Measurements from ENCODE around the gene PTGDR2.

Gene PTGDR2

GRCh38 chr11:60863550-60864521 lies 8.1 kb upstream of the PTGDR2 start:
- Histone ChIP-seq H3K4me3 (ENCODE audit: low read length) (no peak overlapping the region), H3K27me3 (ENCODE audit: control insufficient read depth, insufficient read depth, low read length) (no peaks in the 10 kb centered on the region), H3K36me3 (ENCODE audit: control insufficient read depth, insufficient read depth, low read length) (no peaks in the 10 kb centered on the region), H3K9me3 (ENCODE audit: control insufficient read depth, low read length) (no peaks in the 10 kb centered on the region), H3K9ac (ENCODE audit: low read length) (no peak overlapping the region), H3K4me1 (ENCODE audit: control insufficient read depth, insufficient read depth, low read length) (no peaks in the 10 kb centered on the region)

GRCh38 chr11:60862171-60862570 lies 6.4 kb upstream of the PTGDR2 start:
- H3K9ac ChIP-seq (ENCODE audit: low read length), result no peak overlapping the region
- no peaks in the 10 kb centered on the region for H3K36me3 ChIP-seq (ENCODE audit: control insufficient read depth, insufficient read depth, low read length)
- H3K9me3 ChIP-seq (ENCODE audit: control insufficient read depth, low read length), result no peaks in the 10 kb centered on the region
- no peak overlapping the region for H3K4me3 ChIP-seq (ENCODE audit: low read length)
- H3K4me1 ChIP-seq (ENCODE audit: control insufficient read depth, insufficient read depth, low read length), result peaks cover 3% of the 10 kb centered on the region
- H3K27me3 ChIP-seq (ENCODE audit: control insufficient read depth, insufficient read depth, low read length), result no peaks in the 10 kb centered on the region

- Histone ChIP-seq H3K36me3 (ENCODE audit: control insufficient read depth, insufficient read depth, low read length) (no peaks in the 10 kb centered on the region), H3K9ac (ENCODE audit: low read length) (no peak overlapping the region), H3K4me1 (ENCODE audit: control insufficient read depth, insufficient read depth, low read length) (peaks cover 8% of the 10 kb centered on the region), H3K9me3 (ENCODE audit: control insufficient read depth, low read length) (no peaks in the 10 kb centered on the region), H3K4me3 (ENCODE audit: low read length) (no peak overlapping the region), H3K27me3 (ENCODE audit: control insufficient read depth, insufficient read depth, low read length) (no peaks in the 10 kb centered on the region)
These were observed 5.2 kb upstream of the PTGDR2 start for GRCh38 chr11:60860943-60861342.

- no peaks in the 10 kb centered on the region for H3K36me3 ChIP-seq (ENCODE audit: control insufficient read depth, insufficient read depth, low read length)
- H3K4me3 ChIP-seq (ENCODE audit: low read length), result no peak overlapping the region
- H3K4me1 ChIP-seq (ENCODE audit: control insufficient read depth, insufficient read depth, low read length), result peaks cover 14% of the 10 kb centered on the region
- H3K9ac ChIP-seq (ENCODE audit: low read length), result no peak overlapping the region
- H3K27me3 ChIP-seq (ENCODE audit: control insufficient read depth, insufficient read depth, low read length), result peaks cover under 1% of the 10 kb centered on the region
- H3K9me3 ChIP-seq (ENCODE audit: control insufficient read depth, low read length), result no peaks in the 10 kb centered on the region
These were observed 4.0 kb upstream of the PTGDR2 start for GRCh38 chr11:60859616-60860250.

DNA sequence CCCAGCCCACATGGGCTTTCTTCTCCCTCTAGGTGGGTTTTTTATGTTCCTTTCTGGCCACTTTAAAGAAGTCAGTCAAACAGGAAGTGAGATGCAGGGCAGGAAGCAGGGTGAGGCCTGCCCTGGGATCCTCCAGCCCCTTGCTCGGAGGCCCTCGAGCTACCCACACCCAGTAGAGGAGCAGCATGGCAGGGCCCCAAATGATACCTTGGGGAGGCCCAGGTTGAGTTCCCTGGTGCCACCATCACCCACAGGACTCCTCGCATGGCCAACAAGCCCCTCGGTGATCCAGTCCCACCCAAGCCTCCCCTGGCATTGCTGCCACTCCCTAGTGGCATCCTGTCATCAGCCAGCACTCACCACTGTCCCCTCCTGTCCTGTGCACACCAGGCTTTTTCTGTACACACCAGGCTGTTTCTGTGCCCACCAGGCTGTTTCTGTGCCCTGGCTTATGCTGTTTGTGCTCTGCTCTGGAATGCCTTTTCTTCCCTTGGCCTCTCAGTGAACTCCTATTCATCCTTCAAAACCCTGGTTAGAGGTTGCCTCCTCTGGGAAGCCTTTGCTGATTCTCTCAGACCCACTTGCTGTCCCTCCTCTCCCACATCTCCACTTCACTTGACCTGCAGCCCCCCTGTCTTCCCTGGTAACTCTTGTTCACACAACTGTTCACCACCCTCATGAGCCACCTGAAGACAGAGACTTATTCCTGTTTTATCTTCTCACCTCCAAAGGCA lies 3.1 kb upstream of the PTGDR2 start:
- Histone ChIP-seq H3K4me3 (ENCODE audit: low read length) (no peak overlapping the region), H3K9me3 (ENCODE audit: control insufficient read depth, low read length) (no peaks in the 10 kb centered on the region), H3K27me3 (ENCODE audit: control insufficient read depth, insufficient read depth, low read length) (peaks cover 5% of the 10 kb centered on the region), H3K4me1 (ENCODE audit: control insufficient read depth, insufficient read depth, low read length) (peaks cover 14% of the 10 kb centered on the region), H3K36me3 (ENCODE audit: control insufficient read depth, insufficient read depth, low read length) (no peaks in the 10 kb centered on the region), H3K9ac (ENCODE audit: low read length) (no peak overlapping the region)

- Histone ChIP-seq H3K4me3 (ENCODE audit: low read length) (no peak overlapping the region), H3K27me3 (ENCODE audit: control insufficient read depth, insufficient read depth, low read length) (peaks cover 5% of the 10 kb centered on the region), H3K4me1 (ENCODE audit: control insufficient read depth, insufficient read depth, low read length) (peaks cover 16% of the 10 kb centered on the region), H3K9ac (ENCODE audit: low read length) (no peak overlapping the region), H3K9me3 (ENCODE audit: control insufficient read depth, low read length) (no peaks in the 10 kb centered on the region), H3K36me3 (ENCODE audit: control insufficient read depth, insufficient read depth, low read length) (no peaks in the 10 kb centered on the region)
These were observed 2.5 kb upstream of the PTGDR2 start for GRCh38 chr11:60858236-60858635.

DNA sequence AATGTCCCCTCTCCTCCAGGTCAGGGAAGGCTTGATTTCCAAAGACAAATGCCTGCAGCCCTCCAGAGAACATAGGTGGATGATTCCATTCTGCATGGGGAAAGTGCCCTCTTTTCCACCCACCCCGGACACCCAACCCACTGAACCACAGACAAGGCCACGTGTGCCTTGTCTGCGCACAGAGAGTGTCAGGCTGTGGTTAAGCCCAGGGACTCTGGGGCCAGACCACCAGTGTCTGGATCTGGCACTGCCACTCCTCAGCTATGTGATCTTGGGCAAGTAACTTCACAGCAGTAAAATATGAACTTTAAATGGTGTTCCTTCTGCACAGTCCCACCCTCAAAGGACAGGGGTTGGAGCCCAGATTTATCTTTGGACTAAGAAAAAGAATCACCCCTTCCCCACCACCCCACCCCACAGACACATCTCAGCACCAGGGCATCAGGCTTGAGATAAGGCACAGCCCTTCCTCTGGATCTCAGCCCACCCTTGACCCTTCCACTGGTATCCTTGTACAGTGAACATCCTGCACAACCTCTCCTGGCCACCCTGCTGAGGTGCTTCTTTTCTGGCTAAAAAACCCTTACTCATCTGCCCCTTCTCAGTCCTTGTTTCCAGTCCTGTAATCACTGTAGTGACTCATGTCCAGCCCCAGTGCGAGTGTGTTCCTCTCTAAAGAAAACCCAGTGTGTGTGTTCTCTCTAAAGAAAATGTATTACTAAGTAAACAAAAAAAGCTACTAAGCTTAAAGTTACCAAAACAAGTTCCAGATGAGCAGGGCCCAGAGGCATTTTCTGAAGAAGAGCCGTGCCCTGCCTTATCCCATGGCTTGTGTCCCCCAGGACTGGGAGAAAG lies 1.9 kb upstream of the PTGDR2 start:
- Histone ChIP-seq H3K27me3 (ENCODE audit: control insufficient read depth, insufficient read depth, low read length) (peaks cover 5% of the 10 kb centered on the region), H3K36me3 (ENCODE audit: control insufficient read depth, insufficient read depth, low read length) (no peaks in the 10 kb centered on the region), H3K9me3 (ENCODE audit: control insufficient read depth, low read length) (no peaks in the 10 kb centered on the region), H3K9ac (ENCODE audit: low read length) (no peak overlapping the region), H3K4me3 (ENCODE audit: low read length) (no peak overlapping the region), H3K4me1 (ENCODE audit: control insufficient read depth, insufficient read depth, low read length) (peaks cover 21% of the 10 kb centered on the region)

GRCh38 chr11:60854847-60855725 lies 664 bp downstream of the PTGDR2 start:
- no peaks in the 10 kb centered on the region for H3K9me3 ChIP-seq (ENCODE audit: control insufficient read depth, low read length)
- peaks cover 5% of the 10 kb centered on the region for H3K27me3 ChIP-seq (ENCODE audit: control insufficient read depth, insufficient read depth, low read length)
- H3K36me3 ChIP-seq (ENCODE audit: control insufficient read depth, insufficient read depth, low read length), result peaks cover 5% of the 10 kb centered on the region
- peak overlapping the region; percentile 27 for H3K9ac ChIP-seq (ENCODE audit: low read length)
- peaks cover 31% of the 10 kb centered on the region for H3K4me1 ChIP-seq (ENCODE audit: control insufficient read depth, insufficient read depth, low read length)
- no peak overlapping the region for H3K4me3 ChIP-seq (ENCODE audit: low read length)

GRCh38 chr11:60854140-60854846 lies 1.5 kb downstream of the PTGDR2 start:
- no peak overlapping the region for H3K4me3 ChIP-seq (ENCODE audit: low read length)
- peaks cover 8% of the 10 kb centered on the region for H3K36me3 ChIP-seq (ENCODE audit: control insufficient read depth, insufficient read depth, low read length)
- no peaks in the 10 kb centered on the region for H3K9me3 ChIP-seq (ENCODE audit: control insufficient read depth, low read length)
- peaks cover 31% of the 10 kb centered on the region for H3K4me1 ChIP-seq (ENCODE audit: control insufficient read depth, insufficient read depth, low read length)
- peak overlapping the region; percentile 27 for H3K9ac ChIP-seq (ENCODE audit: low read length)
- H3K27me3 ChIP-seq (ENCODE audit: control insufficient read depth, insufficient read depth, low read length), result peaks cover 5% of the 10 kb centered on the region

All from mucosa of stomach (tissue), 1 donor.